ENCODE data around the gene KCNMB3. TPM values are rescaled to one million over a fixed set of nuclear protein-coding genes. Genes with fewer than 3 reads are reported as not detected.
A peak's percentile ranks its signal among the peaks of the same experiment; 100 is the strongest.
"Not testable (repeated sequence)": the region's sequence is repeated elsewhere in the genome, so short reads cannot be mapped to it uniquely, and the experiment has no call there.

The KCNMB3 gene
- total RNA-seq, 1 donor from 2014 or later: 0.75 TPM

GRCh38 chr3:179223548-179223947, 27.4 kb downstream of the KCNMB3 start:
- no peaks in the 10 kb centered on the region for H3K79me2 ChIP-seq (ENCODE audit: insufficient read depth, low read length)
- no peak overlapping the region for H3K4me3 ChIP-seq (ENCODE audit: insufficient read depth, low read depth, low read length)
- H3K27me3 ChIP-seq (ENCODE audit: insufficient read depth, low read length): no peaks in the 10 kb centered on the region
- H3K9me3 ChIP-seq (ENCODE audit: insufficient read depth, low read depth, low read length): no peaks in the 10 kb centered on the region
- Mint-ChIP-seq H3K27me3 (ENCODE audit: low read depth, unreplicated experiment) (no peaks in the 10 kb centered on the region), H3K4me3 (ENCODE audit: unreplicated experiment) (no peak overlapping the region), H3K27ac (ENCODE audit: unreplicated experiment) (no peak overlapping the region), H3K4me1 (ENCODE audit: low read depth, unreplicated experiment) (peaks cover 5% of the 10 kb centered on the region), H3K9me3 (ENCODE audit: unreplicated experiment) (no peaks in the 10 kb centered on the region), H3K36me3 (ENCODE audit: low read depth, unreplicated experiment) (peaks cover 2% of the 10 kb centered on the region)
- no peaks in the 10 kb centered on the region for H3K4me1 ChIP-seq (ENCODE audit: insufficient read depth, low read length)
- no peak overlapping the region for H3K27ac ChIP-seq (ENCODE audit: low read depth, low read length)
- H3K4me2 ChIP-seq (ENCODE audit: low read length): no peak overlapping the region
- no peak for FAIRE-seq
- no peaks in the 10 kb centered on the region for H4K20me1 ChIP-seq (ENCODE audit: insufficient read depth, low read length)
- no peak for TF ChIP-seq EZH2 (IDR thresholded peaks at IDR 0.05; ENCODE audit: insufficient read depth, low read length)
- no peak for DNase-seq (ENCODE audit: low read depth)
- H3K36me3 ChIP-seq (ENCODE audit: insufficient read depth, low read length): peaks cover 3% of the 10 kb centered on the region
- H2AFZ ChIP-seq (ENCODE audit: low read depth, low read length): no peak overlapping the region
- no peak overlapping the region for H3K9ac ChIP-seq (ENCODE audit: low read length)

- H3K27ac Mint-ChIP-seq (ENCODE audit: unreplicated experiment); H3K27ac ChIP-seq (ENCODE audit: low read depth, low read length); H3K36me3 ChIP-seq (ENCODE audit: insufficient read depth, low read length); H2AFZ ChIP-seq (ENCODE audit: low read depth, low read length); FAIRE-seq; H3K4me3 ChIP-seq (ENCODE audit: insufficient read depth, low read depth, low read length); H3K4me2 ChIP-seq (ENCODE audit: low read length); H3K27me3 ChIP-seq (ENCODE audit: insufficient read depth, low read length); H3K4me1 ChIP-seq (ENCODE audit: insufficient read depth, low read length); H3K27me3 Mint-ChIP-seq (ENCODE audit: low read depth, unreplicated experiment); H3K4me3 Mint-ChIP-seq (ENCODE audit: unreplicated experiment); H3K9ac ChIP-seq (ENCODE audit: low read length); H3K4me1 Mint-ChIP-seq (ENCODE audit: low read depth, unreplicated experiment); H3K79me2 ChIP-seq (ENCODE audit: insufficient read depth, low read length); H3K9me3 Mint-ChIP-seq (ENCODE audit: unreplicated experiment); DNase-seq (ENCODE audit: low read depth); H4K20me1 ChIP-seq (ENCODE audit: insufficient read depth, low read length); H3K36me3 Mint-ChIP-seq (ENCODE audit: low read depth, unreplicated experiment); H3K9me3 ChIP-seq (ENCODE audit: insufficient read depth, low read depth, low read length): not testable (repeated sequence)
Observed at GRCh38 chr3:179218213-179218612, 32.7 kb downstream of the KCNMB3 start.

GRCh38 chr3:179215550-179215949, 35.4 kb downstream of the KCNMB3 start:
- H3K9ac ChIP-seq (ENCODE audit: low read length); H3K4me2 ChIP-seq (ENCODE audit: low read length); H3K9me3 ChIP-seq (ENCODE audit: insufficient read depth, low read depth, low read length); H3K27ac ChIP-seq (ENCODE audit: low read depth, low read length); H3K4me1 ChIP-seq (ENCODE audit: insufficient read depth, low read length); H3K9me3 Mint-ChIP-seq (ENCODE audit: unreplicated experiment); H4K20me1 ChIP-seq (ENCODE audit: insufficient read depth, low read length); H3K27me3 ChIP-seq (ENCODE audit: insufficient read depth, low read length); H3K27me3 Mint-ChIP-seq (ENCODE audit: low read depth, unreplicated experiment); H3K36me3 ChIP-seq (ENCODE audit: insufficient read depth, low read length); DNase-seq (ENCODE audit: low read depth); H3K79me2 ChIP-seq (ENCODE audit: insufficient read depth, low read length); H3K4me3 ChIP-seq (ENCODE audit: insufficient read depth, low read depth, low read length); H3K4me1 Mint-ChIP-seq (ENCODE audit: low read depth, unreplicated experiment); H3K36me3 Mint-ChIP-seq (ENCODE audit: low read depth, unreplicated experiment); H2AFZ ChIP-seq (ENCODE audit: low read depth, low read length); H3K4me3 Mint-ChIP-seq (ENCODE audit: unreplicated experiment): not testable (repeated sequence)
- peak overlapping the region; percentile 93 for H3K27ac Mint-ChIP-seq (ENCODE audit: unreplicated experiment)
- peak; percentile 50 for FAIRE-seq

GRCh38 chr3:179200790-179201189, 50.1 kb downstream of the KCNMB3 start:
- no peak for DNase-seq (ENCODE audit: low read depth)
- Histone ChIP-seq H4K20me1 (ENCODE audit: insufficient read depth, low read length) (peaks cover 8% of the 10 kb centered on the region), H3K27ac (ENCODE audit: low read depth, low read length) (no peak overlapping the region), H3K79me2 (ENCODE audit: insufficient read depth, low read length) (peaks cover 10% of the 10 kb centered on the region), H3K9me3 (ENCODE audit: insufficient read depth, low read depth, low read length) (no peaks in the 10 kb centered on the region), H3K4me1 (ENCODE audit: insufficient read depth, low read length) (peaks cover 9% of the 10 kb centered on the region), H3K27me3 (ENCODE audit: insufficient read depth, low read length) (no peaks in the 10 kb centered on the region), H3K9ac (ENCODE audit: low read length) (no peak overlapping the region), H3K4me2 (ENCODE audit: low read length) (no peak overlapping the region), H3K4me3 (ENCODE audit: insufficient read depth, low read depth, low read length) (no peak overlapping the region), H3K36me3 (ENCODE audit: insufficient read depth, low read length) (no peaks in the 10 kb centered on the region), H2AFZ (ENCODE audit: low read depth, low read length) (no peak overlapping the region)
- peaks cover 18% of the 10 kb centered on the region for H3K4me1 Mint-ChIP-seq (ENCODE audit: low read depth, unreplicated experiment)
- H3K9me3 Mint-ChIP-seq (ENCODE audit: unreplicated experiment): no peaks in the 10 kb centered on the region
- TF ChIP-seq EZH2 (IDR thresholded peaks at IDR 0.05; ENCODE audit: insufficient read depth, low read length) (no peak), CTCF (IDR thresholded peaks at IDR 0.05; ENCODE audit: insufficient read depth, low read depth, low read length) (no peak)
- no peak overlapping the region for H3K4me3 Mint-ChIP-seq (ENCODE audit: unreplicated experiment)
- H3K27ac Mint-ChIP-seq (ENCODE audit: unreplicated experiment): no peak overlapping the region
- peaks cover 10% of the 10 kb centered on the region for H3K36me3 Mint-ChIP-seq (ENCODE audit: low read depth, unreplicated experiment)
- FAIRE-seq: no peak
- H3K27me3 Mint-ChIP-seq (ENCODE audit: low read depth, unreplicated experiment): no peaks in the 10 kb centered on the region

Measured in astrocyte (in vitro differentiated cells and primary cell).